IMR-90 (cell line): ENCODE results near the gene RIPOR3. TPM values are rescaled to one million over a fixed set of nuclear protein-coding genes. Genes with fewer than 3 reads are reported as not detected.

Experiments
- ATAC-seq: fragments of 200-7000 bp; cut with Tn5 transposase; 2 replicates; pipeline ENCODE4 v1.9.1; 2020; ENCODE audit warnings: low read depth, mild to moderate bottlenecking, moderate library complexity
- BruUV-seq: library from RNA; stranded (reverse); fragments of 400-500 nt; replicated peaks from 2 replicates; lab custom pipeline; 2021; lab: Mats Ljungman, UMichigan
- CTCF ChIA-PET: fragments of 300-600 bp; formaldehyde crosslinking; extraction: SDS; loops from one replicate; lab custom pipeline; 2021; ENCODE audit warnings: antibody characterized with exemption; lab: Yijun Ruan, JAX
- POLR2A ChIA-PET: fragments of 300-600 bp; sonication (Branson Sonifier 250); formaldehyde crosslinking; loops from one replicate; lab custom pipeline; 2022; ENCODE audit warnings: antibody characterized with exemption; ENCODE audit not compliant: unreplicated experiment; lab: Charles Lee
- DNase-seq: peaks from one replicate; pipeline ENCODE4 v3.0.0; 2013
- H2AFZ ChIP-seq: replicated peaks from 2 replicates; pipeline ENCODE3; 2013; ENCODE audit warnings: low read length, mild to moderate bottlenecking; ENCODE audit not compliant: poor library complexity
- H2AK5ac ChIP-seq: 2 replicates; pipeline ENCODE4 v1.6.1; 2013; ENCODE audit warnings: low read depth, low read length, inconsistent platforms
- H2AK9ac ChIP-seq: replicated peaks from 2 replicates; pipeline ENCODE3; 2013; ENCODE audit warnings: mild to moderate bottlenecking, low read depth, low read length, moderate library complexity; ENCODE audit not compliant: poor library complexity
- H2BK120ac ChIP-seq: 2 replicates; pipeline ENCODE4 v1.6.1; 2013; ENCODE audit warnings: low read depth, low read length, inconsistent platforms
- H2BK15ac ChIP-seq: 3 replicates; pipeline ENCODE4 v1.6.1; 2013; ENCODE audit warnings: low read depth, low read length, inconsistent platforms
- H2BK20ac ChIP-seq: 2 replicates; pipeline ENCODE4 v1.6.1; 2013; ENCODE audit warnings: low read depth, mild to moderate bottlenecking, inconsistent platforms, low read length, moderate library complexity
- H2BK5ac ChIP-seq: 2 replicates; pipeline ENCODE4 v1.6.1; 2013; ENCODE audit warnings: mild to moderate bottlenecking, low read depth, low read length, inconsistent platforms; ENCODE audit not compliant: poor library complexity, severe bottlenecking
- H3K14ac ChIP-seq: replicated peaks from 2 replicates; pipeline ENCODE4 v1.6.1; 2013; ENCODE audit warnings: low read depth, low read length, inconsistent platforms
- H3K18ac ChIP-seq: 2 replicates; pipeline ENCODE4 v1.6.1; 2013; ENCODE audit warnings: low read depth, low read length, control low read depth
- H3K23ac ChIP-seq: 2 replicates; pipeline ENCODE4 v1.6.1; 2013; ENCODE audit warnings: low read depth, low read length, inconsistent platforms
- H3K27ac ChIP-seq: 2 replicates; pipeline ENCODE4 v1.5.1; 2013; ENCODE audit warnings: mild to moderate bottlenecking, control low read depth, low read length; ENCODE audit not compliant: insufficient read depth
- H3K27me3 ChIP-seq: 2 replicates; pipeline ENCODE4 v1.6.1; 2013; ENCODE audit warnings: low read length; ENCODE audit not compliant: control insufficient read depth, insufficient read depth
- H3K36me3 ChIP-seq: 2 replicates; pipeline ENCODE4 v1.6.1; 2013; ENCODE audit warnings: low read length, mixed read lengths; ENCODE audit not compliant: control insufficient read depth, insufficient read depth
- H3K4ac ChIP-seq: 2 replicates; pipeline ENCODE4 v1.6.1; 2013; ENCODE audit warnings: low read depth, low read length, inconsistent platforms
- H3K4me1 ChIP-seq: 2 replicates; pipeline ENCODE4 v1.6.1; 2013; ENCODE audit warnings: low read length, mixed read lengths; ENCODE audit not compliant: control insufficient read depth, insufficient read depth
- H3K4me2 ChIP-seq: 2 replicates; pipeline ENCODE4 v1.6.1; 2013; ENCODE audit warnings: low read depth, mild to moderate bottlenecking, control low read depth, low read length, moderate library complexity
- H3K4me3 ChIP-seq: 2 replicates; pipeline ENCODE4 v1.5.1; 2013; ENCODE audit warnings: low read depth, mild to moderate bottlenecking, control low read depth, low read length, moderate library complexity; ENCODE audit not compliant: insufficient read depth
- H3K56ac ChIP-seq: 2 replicates; pipeline ENCODE4 v1.6.1; 2013; ENCODE audit warnings: low read length, inconsistent platforms; ENCODE audit not compliant: insufficient read depth; ENCODE audit errors: extremely low read depth
- H3K79me1 ChIP-seq, 2 experiments: 2 replicates each; pipeline ENCODE4 v1.6.1; 2013; ENCODE audit warnings: low read length in 2 of 2, inconsistent platforms in 1 of 2, low read depth in 1 of 2
- H3K9ac ChIP-seq: 2 replicates; pipeline ENCODE4 v1.6.1; 2013; ENCODE audit warnings: low read depth, low read length, control low read depth
- H3K9me1 ChIP-seq: 2 replicates; pipeline ENCODE4 v1.6.1; 2013; ENCODE audit warnings: low read length, inconsistent platforms; ENCODE audit not compliant: insufficient read depth
- H3K9me3 ChIP-seq: 2 replicates; pipeline ENCODE4 v1.6.1; 2013; ENCODE audit warnings: low read length; ENCODE audit not compliant: control insufficient read depth, insufficient read depth
- H4K20me1 ChIP-seq: 2 replicates; pipeline ENCODE4 v1.6.1; 2013; ENCODE audit warnings: low read length, inconsistent platforms; ENCODE audit not compliant: insufficient read depth
- H4K5ac ChIP-seq: 2 replicates; pipeline ENCODE4 v1.6.1; 2013; ENCODE audit warnings: mild to moderate bottlenecking, low read depth, low read length, control low read depth
- H4K8ac ChIP-seq, 2 experiments: 2 replicates each; pipeline ENCODE4 v1.6.1; 2013; ENCODE audit warnings: low read depth in 2 of 2, low read length in 2 of 2, control low read depth in 1 of 2, inconsistent platforms in 1 of 2
- H4K91ac ChIP-seq: 2 replicates; pipeline ENCODE4 v1.6.1; 2013; ENCODE audit warnings: low read depth, low read length, inconsistent platforms; ENCODE audit not compliant: insufficient read depth
- CTCF ChIP-seq: conservative IDR thresholded peaks from 2 replicates; pipeline ENCODE4 v1.5.1; 2012; ENCODE audit warnings: mild to moderate bottlenecking, low read depth, low read length, improper control_type of control experiment
- WGBS, 2 experiments: methylation state at CpG; one replicate each; pipeline versions ENCODE4 v1.1.5 to v1.1.7; 2013; ENCODE audit warnings: missing lambda C conversion rate in 2 of 2; ENCODE audit not compliant: insufficient read length in 1 of 2; ENCODE audit errors: extremely low coverage in 2 of 2; 5-methylcytosine and 5-hydroxymethylcytosine counted together
- dilution Hi-C: fragments of 300-500 bp; cut with HindIII; formaldehyde crosslinking; loops from one replicate; pipeline ENCODE4 v1.14.3; 2018; ENCODE audit warnings: low sequenced_read_pairs; ENCODE audit not compliant: unreplicated experiment
- in situ Hi-C: fragments of 300-500 bp; cut with MboI; formaldehyde crosslinking; loops from 3 replicates; pipeline ENCODE4 v1.14.3; 2019; ENCODE audit warnings: low sequenced_read_pairs, inconsistent platforms, mixed read lengths
- intact Hi-C: fragments of 100-400 bp; cut with micrococcal nuclease; formaldehyde crosslinking; loops from 2 replicates; pipeline ENCODE4 v1.10.0; 2022
- polyA plus RNA-seq, 3 experiments: library from polyadenylated mRNA; depleted of rRNA; stranded (reverse); fragments of >200 nt; gene quantifications; 2 replicates each; pipeline ENCODE4 v1.2.3, GENCODE V29; 2012; ENCODE audit warnings: low replicate concordance in 1 of 3
- total RNA-seq: library from RNA; depleted of rRNA; stranded (reverse); fragments of >200 nt; gene quantifications from 2 replicates; pipeline ENCODE4 v1.2.3, GENCODE V29; 2012
- TF ChIP-seq, protein P1 (sequence below): fragments of 150-350 bp; IDR thresholded peaks from 2 replicates; pipeline ENCODE4 v1.6.1; 2017; ENCODE audit warnings: mild to moderate bottlenecking, antibody characterized with exemption, low read length, low read depth

Gene RIPOR3
- total and polyA plus RNA-seq, 2 of the 4 experiments (the other 2 are of a cell fraction): 0.54 to 1.7 TPM

- Histone ChIP-seq H3K27me3 (no peaks in the 10 kb centered on the region), H2BK120ac (peak overlapping the region; percentile 0; the same call in 1 of the 2 replicates), H3K56ac (no peak overlapping the region), H2AK9ac (no peak overlapping the region), H3K14ac (no peak overlapping the region), H3K4me3 (no peak overlapping the region), H4K91ac (no peak overlapping the region; the same call in 1 of the 2 replicates), H3K4me1 (peaks cover 4% of the 10 kb centered on the region; the same call in 1 of the 2 replicates), H2AFZ (peak overlapping the region; percentile 8), H2BK5ac (no peak overlapping the region), H2BK20ac (no peak overlapping the region), H4K5ac (no peak overlapping the region), H4K8ac (no peak overlapping the region; a peak in 1 of 4 replicates), H2AK5ac (peak overlapping the region; percentile 45; the same call in 1 of the 2 replicates), H3K9me1 (0 out of 2 replicates have a peak, but pooled peaks cover 2% of the 10 kb centered on the region), H3K9ac (no peak overlapping the region), H3K27ac (no peak overlapping the region), H3K4ac (0 out of 2 replicates have a peak overlapping the region, but pooled peaks have one; percentile 6), H3K23ac (no peak overlapping the region), H3K4me2 (no peak overlapping the region), H3K18ac (no peak overlapping the region), H2BK15ac (peak overlapping the region; percentile 3; the same call in 1 of the 3 replicates), H3K9me3 (no peaks in the 10 kb centered on the region), H4K20me1 (no peaks in the 10 kb centered on the region), H3K79me1 (no peaks in the 10 kb centered on the region), H3K36me3 (no peaks in the 10 kb centered on the region)
- no peak for DNase-seq
- intact Hi-C loops: no loop called here
- BruUV-seq: no TSS peak
- CTCF ChIA-PET: interaction anchor here (0.6 kb wide), 1 partner anchor 1459 kb away, joined by 5 read pairs; no protein-coding TSS in a partner anchor
- POLR2A ChIA-PET: no interaction called here
- TF ChIP-seq, protein P1, sequence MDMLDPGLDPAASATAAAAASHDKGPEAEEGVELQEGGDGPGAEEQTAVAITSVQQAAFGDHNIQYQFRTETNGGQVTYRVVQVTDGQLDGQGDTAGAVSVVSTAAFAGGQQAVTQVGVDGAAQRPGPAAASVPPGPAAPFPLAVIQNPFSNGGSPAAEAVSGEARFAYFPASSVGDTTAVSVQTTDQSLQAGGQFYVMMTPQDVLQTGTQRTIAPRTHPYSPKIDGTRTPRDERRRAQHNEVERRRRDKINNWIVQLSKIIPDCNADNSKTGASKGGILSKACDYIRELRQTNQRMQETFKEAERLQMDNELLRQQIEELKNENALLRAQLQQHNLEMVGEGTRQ: no peak
- 0 out of 2 replicates have a peak, but pooled peaks have one; percentile 17 for TF ChIP-seq CTCF
- dilution Hi-C loops: no loop called here
- in situ Hi-C loops: no loop called here
- no CpG with 5 or more reads among the region's 13 CpGs for WGBS, 2 experiments
- ATAC-seq: peak; percentile 51
Measured at GRCh38 chr20:50717974-50718761, 26.8 kb upstream of the RIPOR3 start.
